ENCODE measurements around the gene WASF1.
"Not testable (repeated sequence)": the region's sequence is repeated elsewhere in the genome, so short reads cannot be mapped to it uniquely, and the experiment has no call there.

WASF1 gene

GRCh38 chr6:110173506-110174132 lies 5.9 kb downstream of the WASF1 start:
- no peak for DNase-seq (ENCODE audit: low spot score)

DNA sequence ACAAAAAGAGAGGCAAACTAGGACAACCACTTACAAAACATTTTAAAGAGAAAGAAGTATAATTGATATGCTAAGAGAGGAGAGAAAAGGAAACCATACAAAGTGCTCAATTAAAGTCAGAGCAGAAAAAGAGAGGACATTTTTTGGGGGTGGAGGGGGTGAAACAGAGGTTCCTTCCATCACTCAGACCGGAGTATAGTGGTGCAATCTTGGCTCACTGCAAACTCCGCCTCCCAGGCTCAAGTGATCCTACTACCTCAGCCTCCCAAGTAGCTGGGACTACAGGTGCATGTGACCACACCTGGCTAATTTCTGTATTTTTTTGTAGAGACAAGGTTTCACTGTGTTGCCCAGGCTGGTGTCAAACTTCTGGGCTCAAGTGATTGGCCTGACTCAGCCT lies 9.4 kb downstream of the WASF1 start:
- no peak for DNase-seq (ENCODE audit: low spot score)

GRCh38 chr6:110158479-110158878 lies 21.0 kb downstream of the WASF1 start:
- DNase-seq (ENCODE audit: low spot score) = no peak

- no peak for DNase-seq (ENCODE audit: low spot score)
These were observed 31.6 kb downstream of the WASF1 start for GRCh38 chr6:110147870-110148269.

DNA sequence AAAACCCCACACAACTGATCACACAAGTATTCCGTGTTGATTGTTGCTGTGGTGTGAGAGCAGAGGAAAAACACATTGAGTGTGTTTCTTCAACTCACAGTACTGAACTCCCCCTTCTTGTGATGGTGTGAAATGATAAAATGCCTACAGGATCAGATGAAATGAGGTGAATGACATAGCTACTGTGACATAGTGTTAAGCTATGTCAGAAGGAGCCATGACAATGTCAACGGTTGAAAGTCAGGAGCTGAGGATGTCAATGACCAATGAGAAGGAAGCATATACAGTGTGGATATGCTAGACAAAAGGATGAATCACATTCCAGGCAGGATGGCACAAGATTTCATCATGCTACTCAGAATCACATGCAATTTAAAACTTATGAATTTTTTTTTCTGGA lies 38.8 kb downstream of the WASF1 start:
- no peak for DNase-seq (ENCODE audit: low spot score)

GRCh38 chr6:110139052-110139451 lies 40.4 kb downstream of the WASF1 start:
- DNase-seq (ENCODE audit: low spot score) = no peak

- no peak for DNase-seq (ENCODE audit: low spot score)
These were observed 41.3 kb downstream of the WASF1 start for GRCh38 chr6:110137924-110138887.

DNA sequence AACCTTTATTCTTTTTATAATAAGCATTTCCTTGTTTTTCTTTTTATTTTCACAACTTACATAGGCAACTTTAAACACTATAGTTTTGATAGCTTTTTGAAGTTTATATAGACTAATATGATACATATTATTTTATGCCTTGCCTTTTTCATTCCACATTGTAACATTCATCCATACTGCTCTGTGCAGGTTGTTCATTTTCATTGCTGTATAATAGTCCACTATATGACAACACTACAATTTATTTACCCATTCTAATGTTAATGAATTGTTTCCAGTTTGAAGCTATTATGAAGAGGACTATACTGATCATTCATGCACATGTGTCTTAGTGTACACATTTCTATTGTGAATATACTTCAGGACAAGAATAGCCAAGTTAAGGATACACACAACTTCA lies 49.1 kb downstream of the WASF1 start:
- no peak for DNase-seq (ENCODE audit: low spot score)

DNA sequence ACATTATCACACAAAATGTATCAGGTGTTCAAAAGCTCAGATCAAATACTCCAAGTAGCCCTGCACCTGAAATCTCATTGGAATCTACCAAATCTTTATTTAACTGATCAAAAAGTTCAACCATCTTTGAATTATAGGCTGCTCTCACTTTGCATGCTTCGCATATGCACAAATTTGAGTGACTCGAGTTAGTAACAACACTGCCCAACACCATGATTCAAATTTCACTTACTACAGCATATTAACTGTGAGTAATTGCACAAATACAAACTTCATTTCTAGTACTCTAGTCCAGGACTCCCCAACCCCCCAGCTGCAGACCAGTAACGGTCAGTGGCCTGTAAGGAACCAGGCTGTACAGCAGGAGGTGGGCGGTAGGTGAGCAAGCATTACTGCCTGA lies 51.1 kb downstream of the WASF1 start:
- DNase-seq (ENCODE audit: low spot score) = no peak

DNA sequence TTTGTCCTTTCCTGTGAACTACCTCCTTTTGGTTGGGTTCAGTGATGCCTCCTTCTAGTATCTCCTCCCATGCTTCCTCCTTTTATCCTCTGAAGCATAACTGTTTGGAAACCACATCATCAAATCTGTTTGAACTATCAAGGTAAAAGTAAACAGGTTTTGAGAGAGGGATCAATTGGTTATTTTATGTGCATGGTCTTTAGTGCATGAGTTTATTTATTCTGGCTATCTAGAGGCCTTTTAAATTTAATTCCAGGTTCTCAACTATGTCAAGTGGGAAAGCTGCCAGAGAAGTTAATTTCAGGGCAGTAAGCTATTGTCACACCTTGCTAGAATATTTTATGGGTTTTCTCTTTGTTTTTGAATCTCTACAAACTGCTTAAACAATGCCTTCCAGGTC lies 54.1 kb downstream of the WASF1 start:
- DNase-seq (ENCODE audit: low spot score) = no peak

GRCh38 chr6:110121655-110122054 lies 57.8 kb downstream of the WASF1 start:
- DNase-seq (ENCODE audit: low spot score) = not testable (repeated sequence)

DNA sequence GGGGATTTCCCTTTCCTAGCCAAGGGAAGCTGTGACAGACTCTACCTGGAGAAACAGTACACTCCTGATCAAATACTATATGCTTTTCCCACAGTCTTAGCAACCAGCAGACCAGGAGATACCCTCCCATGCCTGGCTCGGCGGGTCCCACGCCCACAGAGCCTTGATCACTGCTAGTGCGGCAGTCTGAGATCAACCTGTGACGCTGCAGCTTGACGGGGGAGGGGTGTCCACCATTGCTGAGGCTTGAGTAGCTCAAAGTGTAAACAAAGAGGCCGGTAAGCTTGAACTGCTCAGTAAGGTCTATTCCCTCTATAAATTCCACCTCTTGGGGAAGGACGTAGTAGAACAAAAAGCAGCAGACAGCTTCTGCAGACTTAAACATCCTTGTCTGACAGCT lies 63.2 kb downstream of the WASF1 start:
- no peak for DNase-seq (ENCODE audit: low spot score)

- no peak for DNase-seq (ENCODE audit: low spot score)
These were observed 65.5 kb downstream of the WASF1 start for GRCh38 chr6:110114004-110114403.

- DNase-seq (ENCODE audit: low spot score) = no peak
These were observed 74.2 kb downstream of the WASF1 start for GRCh38 chr6:110105296-110105695.

DNA sequence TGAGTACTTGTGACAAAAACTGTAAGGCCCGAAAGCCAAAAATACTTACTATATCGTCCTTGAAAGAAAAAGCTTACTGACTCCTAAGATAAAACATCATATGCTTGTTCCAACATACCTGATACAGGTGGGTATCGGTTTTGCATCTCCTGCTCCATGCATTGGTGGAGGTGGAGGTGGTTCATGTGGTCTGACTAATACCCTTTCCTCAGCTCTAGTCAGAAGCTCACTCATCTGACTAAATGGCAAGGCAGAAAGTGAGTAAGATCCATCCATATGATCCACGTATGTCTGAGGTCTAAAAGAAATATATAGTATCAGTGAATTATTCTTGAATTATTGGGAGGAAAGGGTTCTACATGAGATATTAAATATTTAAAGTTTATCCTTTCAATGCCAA lies 76.2 kb downstream of the WASF1 start:
- no peak for DNase-seq (ENCODE audit: low spot score)

DNA sequence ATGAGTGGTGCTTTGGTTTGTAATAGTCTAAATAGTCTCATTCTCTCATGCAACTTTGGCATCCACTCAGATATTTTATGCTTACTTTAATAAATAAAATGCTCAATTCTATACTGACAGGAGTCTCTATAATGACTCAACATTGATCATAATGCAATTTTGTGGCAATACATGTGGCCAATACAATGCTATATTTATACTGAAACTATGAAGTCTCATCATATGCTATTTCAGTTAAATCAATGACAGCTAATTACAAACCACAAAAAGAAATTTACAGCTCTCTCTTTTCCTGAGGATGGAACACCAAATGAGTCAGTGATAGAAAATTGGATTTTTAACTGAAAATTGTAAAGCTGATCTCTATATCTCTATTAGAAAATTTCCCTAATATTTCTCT lies 77.1 kb downstream of the WASF1 start:
- DNase-seq (ENCODE audit: low spot score) = no peak

DNA sequence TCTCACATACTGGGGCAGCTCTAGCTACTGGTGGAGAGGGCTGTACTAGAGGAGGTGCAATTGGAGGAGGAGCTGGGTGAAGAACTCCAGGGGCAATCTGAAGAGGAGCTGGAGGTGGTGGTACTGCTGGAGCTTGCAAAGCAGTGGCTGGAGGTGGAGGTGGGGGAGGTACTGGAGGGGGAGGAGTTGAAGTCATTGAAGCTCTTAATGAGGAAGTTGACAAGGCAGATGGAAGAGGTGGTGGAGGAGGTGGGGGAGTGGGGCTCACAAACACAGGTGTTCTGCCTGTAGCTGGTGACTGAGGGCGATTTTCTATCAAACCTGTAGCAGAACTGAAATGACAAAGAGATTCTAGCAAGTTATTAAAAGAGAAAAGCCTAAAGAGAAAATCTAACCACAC lies 77.6 kb downstream of the WASF1 start:
- DNase-seq (ENCODE audit: low spot score) = no peak

DNA sequence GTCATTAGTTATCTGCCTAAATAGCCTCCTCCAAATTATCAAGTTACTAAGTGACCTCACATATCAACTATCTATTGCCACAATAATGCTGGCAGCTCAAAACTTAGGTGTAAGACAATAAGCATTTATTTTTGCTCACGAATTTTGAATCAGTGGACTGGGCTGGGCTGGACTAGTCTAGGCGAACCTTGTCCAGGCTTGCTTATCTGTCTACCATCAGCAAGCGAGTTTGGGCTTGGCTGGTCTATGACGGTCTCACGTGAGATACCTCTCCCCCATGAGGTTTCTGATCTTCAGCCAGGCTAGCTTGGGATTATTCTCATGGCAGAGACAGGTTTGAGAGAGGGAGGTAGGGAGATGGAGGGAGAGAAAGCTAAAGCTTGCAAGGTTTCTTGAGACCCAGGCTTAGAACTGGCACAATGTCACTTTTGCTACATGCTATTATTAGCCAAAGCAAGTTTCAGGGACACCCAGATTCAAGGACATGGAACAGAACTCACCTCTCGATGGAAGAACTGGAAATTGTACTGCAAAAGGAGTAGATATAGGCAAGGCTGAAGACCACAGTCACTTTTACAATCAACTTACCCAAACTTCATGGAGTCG lies 80.9 kb downstream of the WASF1 start:
- no peak for DNase-seq (ENCODE audit: low spot score)

DNA sequence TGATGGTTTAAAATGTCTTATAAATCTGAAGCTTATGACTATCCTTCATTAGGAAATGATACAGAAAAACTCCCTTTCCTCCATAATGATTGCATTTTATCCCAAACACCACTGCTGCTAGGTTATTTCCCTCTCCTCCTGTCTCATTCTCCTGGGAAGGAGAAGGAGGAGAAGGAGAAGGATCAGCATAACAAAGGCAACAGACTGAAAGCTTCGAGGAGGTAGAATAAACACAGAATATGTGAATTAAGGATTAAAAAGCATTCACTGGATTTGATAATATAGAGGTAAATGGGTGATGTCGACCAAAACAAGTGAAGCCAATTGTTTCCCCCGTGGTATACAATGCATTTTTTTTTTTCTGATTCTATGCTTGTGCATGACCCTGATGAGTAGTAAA lies 82.0 kb downstream of the WASF1 start:
- no peak for DNase-seq (ENCODE audit: low spot score)

GRCh38 chr6:110095935-110096334 lies 83.5 kb downstream of the WASF1 start:
- DNase-seq (ENCODE audit: low spot score) = no peak

- no peak for DNase-seq (ENCODE audit: low spot score)
These were observed 84.4 kb downstream of the WASF1 start for GRCh38 chr6:110095101-110095500.

- DNase-seq (ENCODE audit: low spot score) = no peak
These were observed 85.5 kb downstream of the WASF1 start for GRCh38 chr6:110093981-110094380.

GRCh38 chr6:110090876-110091275 lies 88.6 kb downstream of the WASF1 start:
- no peak for DNase-seq (ENCODE audit: low spot score)
